Epithelial cell of proximal tubule (primary cell): ENCODE data around the gene MCTP2. TPM values are rescaled to one million over a fixed set of nuclear protein-coding genes. Genes with fewer than 3 reads are reported as not detected.

Experiments
- DNase-seq: peaks from one replicate; pipeline ENCODE4 v3.0.0-alpha.2; 2011; ENCODE audit warnings: low read depth
- H3K4me3 ChIP-seq: 2 replicates; pipeline ENCODE4 v1.5.1; 2011; ENCODE audit warnings: low read depth, mild to moderate bottlenecking, low read length
- total RNA-seq: library from RNA; depleted of rRNA; stranded (reverse); fragments of >200 nt; gene quantifications from 2 replicates; pipeline ENCODE4 v1.2.3, GENCODE V29; 2015
- TF ChIP-seq, protein P1 (sequence below): conservative IDR thresholded peaks from 2 replicates; pipeline ENCODE4 v1.5.1; 2012; ENCODE audit warnings: low read depth, mild to moderate bottlenecking, low read length

Gene MCTP2
- total RNA-seq, 1 donor from 2014 or later = 7.5 TPM

DNA sequence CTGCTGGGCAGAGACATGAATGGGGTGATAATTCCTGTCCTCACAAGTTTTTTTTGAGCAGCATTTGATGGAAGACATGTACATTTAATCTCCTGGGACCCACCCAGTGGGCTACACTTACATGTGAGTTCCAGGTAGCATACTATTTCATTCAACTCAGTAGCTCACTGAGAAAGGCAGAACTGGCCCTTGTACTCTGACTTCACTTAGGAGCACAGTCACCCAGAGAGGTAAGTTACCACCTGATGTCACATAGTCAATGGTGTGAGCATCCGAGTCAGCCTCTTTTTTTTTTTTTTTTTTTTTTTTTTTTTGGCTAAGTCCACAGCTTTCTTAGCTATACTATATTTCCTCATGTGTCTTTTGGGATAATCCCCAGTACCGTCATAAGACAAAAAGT lies 32.7 kb upstream of the MCTP2 start:
- TF ChIP-seq, protein P1, sequence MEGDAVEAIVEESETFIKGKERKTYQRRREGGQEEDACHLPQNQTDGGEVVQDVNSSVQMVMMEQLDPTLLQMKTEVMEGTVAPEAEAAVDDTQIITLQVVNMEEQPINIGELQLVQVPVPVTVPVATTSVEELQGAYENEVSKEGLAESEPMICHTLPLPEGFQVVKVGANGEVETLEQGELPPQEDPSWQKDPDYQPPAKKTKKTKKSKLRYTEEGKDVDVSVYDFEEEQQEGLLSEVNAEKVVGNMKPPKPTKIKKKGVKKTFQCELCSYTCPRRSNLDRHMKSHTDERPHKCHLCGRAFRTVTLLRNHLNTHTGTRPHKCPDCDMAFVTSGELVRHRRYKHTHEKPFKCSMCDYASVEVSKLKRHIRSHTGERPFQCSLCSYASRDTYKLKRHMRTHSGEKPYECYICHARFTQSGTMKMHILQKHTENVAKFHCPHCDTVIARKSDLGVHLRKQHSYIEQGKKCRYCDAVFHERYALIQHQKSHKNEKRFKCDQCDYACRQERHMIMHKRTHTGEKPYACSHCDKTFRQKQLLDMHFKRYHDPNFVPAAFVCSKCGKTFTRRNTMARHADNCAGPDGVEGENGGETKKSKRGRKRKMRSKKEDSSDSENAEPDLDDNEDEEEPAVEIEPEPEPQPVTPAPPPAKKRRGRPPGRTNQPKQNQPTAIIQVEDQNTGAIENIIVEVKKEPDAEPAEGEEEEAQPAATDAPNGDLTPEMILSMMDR = no peak
- DNase-seq = no peak
- no peak overlapping the region for H3K4me3 ChIP-seq

DNA sequence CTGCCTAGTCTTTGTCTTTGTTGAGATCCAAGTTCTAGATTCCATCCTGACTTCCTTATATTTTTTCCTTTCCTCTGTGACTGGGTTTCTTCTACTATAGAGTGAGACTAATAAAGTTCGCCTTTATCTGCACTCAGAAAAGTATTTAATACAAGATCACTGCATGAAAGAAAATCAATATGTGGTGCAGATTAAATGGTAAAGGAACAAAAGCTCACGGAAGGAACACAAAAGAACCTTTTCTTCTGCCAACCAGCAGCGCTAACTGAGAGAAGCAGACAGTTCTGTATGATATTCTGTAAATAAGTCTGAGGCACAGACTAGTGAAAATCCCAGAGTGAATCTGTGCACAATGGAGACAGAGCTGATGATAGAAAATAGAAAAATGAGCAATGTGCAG lies 31.6 kb upstream of the MCTP2 start:
- H3K4me3 ChIP-seq = no peak overlapping the region
- no peak for DNase-seq
- TF ChIP-seq, protein P1 = no peak

DNA sequence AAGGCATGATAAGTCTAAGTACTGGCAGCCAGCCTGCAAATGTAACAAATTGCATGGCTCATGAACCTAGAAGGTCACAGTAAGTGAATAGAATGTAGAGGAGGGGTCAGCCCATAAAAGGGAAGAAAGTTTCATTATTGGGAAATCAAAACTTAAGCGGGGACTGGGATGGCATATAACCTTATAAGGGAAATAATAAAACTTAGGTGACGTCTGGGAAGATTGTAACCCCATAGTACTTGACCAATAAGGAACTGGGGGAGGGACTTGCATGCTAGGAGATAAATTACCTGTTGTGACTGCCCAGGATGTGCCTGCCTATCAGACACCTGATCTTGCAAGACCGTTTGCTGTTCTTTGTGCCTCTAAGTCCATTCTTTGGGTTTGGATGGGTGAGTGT lies 28.1 kb upstream of the MCTP2 start:
- DNase-seq = peak; percentile 50
- no peak overlapping the region for H3K4me3 ChIP-seq
- TF ChIP-seq, protein P1 = no peak

DNA sequence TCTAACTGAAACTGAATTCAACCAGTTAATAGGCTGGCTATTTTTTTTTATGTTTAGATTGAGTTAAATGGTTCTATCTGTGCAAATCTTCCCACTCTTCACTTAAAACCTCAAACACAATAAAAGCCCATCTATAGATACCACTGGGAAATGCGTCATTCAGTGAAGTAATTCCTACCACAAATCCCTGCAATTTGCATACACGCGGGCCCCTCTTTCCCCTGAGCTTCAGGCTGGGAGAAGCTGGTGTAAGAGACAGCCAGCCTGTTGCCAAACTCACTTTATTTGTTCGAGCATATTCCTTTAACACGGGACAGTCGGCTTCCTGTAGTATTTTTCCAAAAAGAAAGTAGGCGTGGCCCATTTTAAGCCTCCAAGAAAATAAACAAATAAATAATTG lies 26.0 kb upstream of the MCTP2 start:
- no peak overlapping the region for H3K4me3 ChIP-seq
- TF ChIP-seq, protein P1 = no peak
- DNase-seq = no peak

DNA sequence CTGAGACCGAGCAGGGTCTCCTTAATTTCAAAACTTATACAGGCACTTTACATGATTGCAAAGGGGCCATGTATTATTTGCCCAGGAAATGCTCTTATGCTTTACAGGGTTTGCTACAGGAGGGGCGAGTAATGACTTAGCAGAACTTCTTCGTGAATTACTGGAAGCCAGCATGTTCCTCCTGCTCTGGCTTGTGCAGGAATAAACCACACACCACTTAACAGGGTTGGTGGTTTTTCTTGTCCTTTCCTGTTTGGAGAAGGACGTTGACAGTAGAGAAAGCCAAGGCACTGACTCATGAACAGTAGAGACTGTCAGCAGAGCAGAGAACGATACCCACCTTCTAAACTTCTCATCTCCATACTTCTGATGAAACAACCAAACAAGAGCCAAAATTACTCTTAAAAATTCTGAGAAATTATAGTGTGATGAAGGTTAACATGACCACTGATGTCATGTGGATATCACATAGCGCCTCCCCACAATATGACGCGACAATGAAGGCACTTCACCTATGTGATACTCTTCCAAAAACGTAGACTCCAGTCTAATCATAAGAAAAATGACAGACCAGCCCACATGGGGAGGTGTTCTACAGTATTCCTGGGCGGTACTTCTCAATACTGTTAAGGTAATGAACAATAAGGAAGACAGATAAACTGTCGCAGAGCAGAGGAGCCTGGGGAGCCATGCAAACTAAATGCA lies 24.7 kb upstream of the MCTP2 start:
- DNase-seq = no peak
- H3K4me3 ChIP-seq = no peak overlapping the region
- TF ChIP-seq, protein P1 = no peak

DNA sequence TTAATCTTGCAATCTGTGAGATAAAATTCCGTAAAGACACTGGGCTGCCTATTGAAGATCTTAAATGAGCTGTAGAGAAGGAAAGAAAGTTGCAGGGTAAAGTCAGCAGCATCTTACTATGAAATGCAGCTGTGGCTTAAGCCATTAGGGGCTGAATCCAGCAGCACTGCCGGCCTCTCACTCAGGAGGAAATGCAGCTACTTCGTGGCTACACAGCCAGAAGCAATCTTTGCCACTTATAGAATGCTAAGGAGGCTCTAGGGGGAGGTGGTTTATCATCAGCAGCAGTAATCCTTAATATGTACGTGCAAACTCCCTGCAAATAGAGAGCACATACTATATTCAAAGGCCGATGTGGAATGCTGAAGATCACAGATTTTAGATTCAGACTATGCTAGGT lies 19.1 kb upstream of the MCTP2 start:
- no peak for DNase-seq
- TF ChIP-seq, protein P1 = no peak
- H3K4me3 ChIP-seq = no peak overlapping the region

DNA sequence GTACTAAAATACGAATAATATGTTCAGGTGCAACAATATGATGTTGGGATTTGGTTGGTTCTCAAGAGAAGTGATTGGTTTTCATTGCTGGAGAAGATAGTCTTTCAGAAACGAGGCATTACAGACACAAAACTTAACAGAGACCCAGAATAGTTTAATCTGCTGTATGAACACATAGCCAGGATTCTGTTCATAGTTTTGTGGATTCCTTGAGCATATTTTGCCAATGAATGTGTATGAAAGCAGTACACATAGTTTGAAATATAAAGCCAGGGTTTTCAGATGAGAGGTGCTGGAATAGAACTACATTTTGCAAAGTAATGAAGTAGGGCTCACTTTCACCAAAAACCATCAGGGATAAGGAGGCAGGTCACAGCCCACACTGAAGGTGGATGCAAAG lies 5.7 kb upstream of the MCTP2 start:
- TF ChIP-seq, protein P1 = no peak
- DNase-seq = no peak
- no peak overlapping the region for H3K4me3 ChIP-seq
